PC-3 (cell line): Measurements from ENCODE around the gene CST1.

Experiments
- CTCF ChIP-seq: fragments of 300-600 bp; sonication (generic); conservative IDR thresholded peaks from 2 replicates; pipeline ENCODE4 v1.5.1; 2017; ENCODE audit warnings: antibody characterized with exemption, low read depth, mild to moderate bottlenecking, low read length
- EZH2 ChIP-seq: fragments of 300-600 bp; sonication (generic); IDR thresholded peaks from one replicate; pipeline ENCODE4 v1.6.1; 2017; ENCODE audit warnings: antibody characterized with exemption, mild to moderate bottlenecking, low read length; ENCODE audit not compliant: unreplicated experiment

GRCh38 chr20:23721962-23722361 lies 28.8 kb downstream of the CST1 start:
- TF ChIP-seq CTCF: no peak
- no peak for TF ChIP-seq EZH2
